NCI-H1048 (cell line): ENCODE results near the gene LEP.

ENCODE experiments used
- DNase-seq: peaks from one replicate; lab custom pipeline; 2025; lab: John Stamatoyannopoulos, UW

LEP gene

GRCh38 chr7:128247108-128247507 is 6.0 kb downstream of the LEP start:
- DNase-seq, result no peak

- no peak for DNase-seq
Observed at GRCh38 chr7:128247640-128248194, 6.6 kb downstream of the LEP start.

GRCh38 chr7:128251337-128251736 is 10.3 kb downstream of the LEP start:
- no peak for DNase-seq

- no peak for DNase-seq
Observed at GRCh38 chr7:128253701-128254100, 12.6 kb downstream of the LEP start.

- DNase-seq, result no peak
Observed at GRCh38 chr7:128254470-128254869, 13.4 kb downstream of the LEP start.

- no peak for DNase-seq
Observed at GRCh38 chr7:128255271-128255670, 14.2 kb downstream of the LEP start.

- DNase-seq, result no peak
Observed at GRCh38 chr7:128257458-128257857, 16.4 kb downstream of the LEP start.

GRCh38 chr7:128259131-128260061 is 18.3 kb downstream of the LEP start:
- no peak for DNase-seq

- DNase-seq, result no peak
Observed at GRCh38 chr7:128260069-128260795, 19.2 kb downstream of the LEP start.

- DNase-seq, result no peak
Observed at GRCh38 chr7:128262273-128263028, 21.4 kb downstream of the LEP start.

GRCh38 chr7:128263420-128263819 is 22.3 kb downstream of the LEP start:
- no peak for DNase-seq

- no peak for DNase-seq
Observed at GRCh38 chr7:128264477-128264876, 23.4 kb downstream of the LEP start.

GRCh38 chr7:128265156-128265905 is 24.3 kb downstream of the LEP start:
- no peak for DNase-seq

GRCh38 chr7:128265906-128266300 is 24.8 kb downstream of the LEP start:
- DNase-seq, result no peak

GRCh38 chr7:128266529-128266882 is 25.4 kb downstream of the LEP start:
- no peak for DNase-seq

- no peak for DNase-seq
Observed at GRCh38 chr7:128266883-128267594, 26.0 kb downstream of the LEP start.

- DNase-seq, result no peak
Observed at GRCh38 chr7:128267595-128267924, 26.5 kb downstream of the LEP start.

GRCh38 chr7:128268233-128268632 is 27.2 kb downstream of the LEP start:
- no peak for DNase-seq

GRCh38 chr7:128270826-128271272 is 29.8 kb downstream of the LEP start:
- no peak for DNase-seq

- DNase-seq, result no peak
Observed at GRCh38 chr7:128271471-128271941, 30.4 kb downstream of the LEP start.
